Stomach smooth muscle (tissue), 2 donors: ENCODE results near the gene SLC4A7.

Source experiments
- H3K27ac ChIP-seq: one replicate; pipeline ENCODE4 v1.7.0; 2013; ENCODE audit warnings: mild to moderate bottlenecking, low read length, inconsistent platforms
- H3K27me3 ChIP-seq, 2 donors: one replicate each; pipeline ENCODE4 v1.7.0; 2013; ENCODE audit warnings: low read length in 2 of 2; ENCODE audit not compliant: insufficient read depth in 2 of 2, control insufficient read depth in 1 of 2
- H3K36me3 ChIP-seq, 2 donors: one replicate each; pipeline ENCODE4 v1.7.0; 2013; ENCODE audit warnings: low read length in 2 of 2; ENCODE audit not compliant: control insufficient read depth in 2 of 2, insufficient read depth in 2 of 2
- H3K4me1 ChIP-seq: one replicate; pipeline ENCODE4 v1.7.0; 2013; ENCODE audit warnings: low read length; ENCODE audit not compliant: control insufficient read depth, insufficient read depth
- H3K4me3 ChIP-seq, 2 donors: one replicate each; pipeline ENCODE4 v1.7.0; 2013; ENCODE audit warnings: low read length in 2 of 2
- H3K9ac ChIP-seq, 2 donors: one replicate each; pipeline ENCODE4 v1.7.0; 2013; ENCODE audit warnings: low read length in 2 of 2, mild to moderate bottlenecking in 1 of 2
- H3K9me3 ChIP-seq, 2 donors: one replicate each; pipeline ENCODE4 v1.7.0; 2013; ENCODE audit warnings: low read length in 2 of 2; ENCODE audit not compliant: control insufficient read depth in 2 of 2
- donor health status: healthy.
- donor health status: Pancreatic carcinoma.

Gene SLC4A7

GRCh38 chr3:27360113-27361078 lies 123.8 kb downstream of the SLC4A7 start:
- no peak overlapping the region for H3K27ac ChIP-seq
- H3K4me1 ChIP-seq = no peaks in the 10 kb centered on the region
- H3K4me3 ChIP-seq = no peak overlapping the region

GRCh38 chr3:27358372-27358771 lies 125.8 kb downstream of the SLC4A7 start:
- Histone ChIP-seq H3K4me1 (no peaks in the 10 kb centered on the region), H3K27ac (no peak overlapping the region), H3K27me3 (no peaks in the 10 kb centered on the region), H3K4me3 (no peak overlapping the region), H3K9me3 (no peaks in the 10 kb centered on the region), H3K36me3 (no peaks in the 10 kb centered on the region), H3K9ac (no peak overlapping the region)

More at GRCh38 chr3:27360113-27361078, 123.8 kb downstream of the SLC4A7 start:
- Histone ChIP-seq H3K27me3 (no peaks in the 10 kb centered on the region), H3K9me3 (no peaks in the 10 kb centered on the region), H3K9ac (no peak overlapping the region), H3K36me3 (no peaks in the 10 kb centered on the region)

GRCh38 chr3:27357665-27358258 lies 126.4 kb downstream of the SLC4A7 start:
- Histone ChIP-seq H3K27ac (no peak overlapping the region), H3K9me3 (no peaks in the 10 kb centered on the region), H3K27me3 (no peaks in the 10 kb centered on the region), H3K4me1 (no peaks in the 10 kb centered on the region), H3K4me3 (no peak overlapping the region), H3K36me3 (no peaks in the 10 kb centered on the region), H3K9ac (no peak overlapping the region)

- Histone ChIP-seq H3K4me1 (no peaks in the 10 kb centered on the region), H3K27ac (no peak overlapping the region)
These were observed 127.2 kb downstream of the SLC4A7 start for GRCh38 chr3:27356976-27357375.

GRCh38 chr3:27354588-27355203 lies 129.5 kb downstream of the SLC4A7 start:
- Histone ChIP-seq H3K4me1 (no peaks in the 10 kb centered on the region), H3K27me3 (no peaks in the 10 kb centered on the region), H3K27ac (no peak overlapping the region), H3K36me3 (no peaks in the 10 kb centered on the region), H3K4me3 (no peak overlapping the region), H3K9me3 (no peaks in the 10 kb centered on the region), H3K9ac (no peak overlapping the region)

More at GRCh38 chr3:27356976-27357375, 127.2 kb downstream of the SLC4A7 start:
- H3K4me3 ChIP-seq = no peak overlapping the region
- no peaks in the 10 kb centered on the region for H3K27me3 ChIP-seq
- no peaks in the 10 kb centered on the region for H3K36me3 ChIP-seq
- H3K9me3 ChIP-seq = no peaks in the 10 kb centered on the region
- no peak overlapping the region for H3K9ac ChIP-seq

GRCh38 chr3:27354161-27354560 lies 130.0 kb downstream of the SLC4A7 start:
- H3K27me3 ChIP-seq = no peaks in the 10 kb centered on the region
- H3K36me3 ChIP-seq = no peaks in the 10 kb centered on the region
- H3K4me3 ChIP-seq = no peak overlapping the region
- H3K9me3 ChIP-seq = no peaks in the 10 kb centered on the region
- H3K4me1 ChIP-seq = no peaks in the 10 kb centered on the region
- no peak overlapping the region for H3K9ac ChIP-seq
- no peak overlapping the region for H3K27ac ChIP-seq

GRCh38 chr3:27353221-27353620 lies 131.0 kb downstream of the SLC4A7 start:
- no peaks in the 10 kb centered on the region for H3K27me3 ChIP-seq
- H3K9me3 ChIP-seq = no peaks in the 10 kb centered on the region
- H3K9ac ChIP-seq = no peak overlapping the region
- no peak overlapping the region for H3K27ac ChIP-seq
- no peaks in the 10 kb centered on the region for H3K4me1 ChIP-seq
- no peak overlapping the region for H3K4me3 ChIP-seq
- no peaks in the 10 kb centered on the region for H3K36me3 ChIP-seq

- Histone ChIP-seq H3K9me3 (no peaks in the 10 kb centered on the region), H3K9ac (no peak overlapping the region), H3K27me3 (no peaks in the 10 kb centered on the region), H3K4me1 (no peaks in the 10 kb centered on the region), H3K4me3 (no peak overlapping the region), H3K27ac (no peak overlapping the region), H3K36me3 (no peaks in the 10 kb centered on the region)
These were observed 132.1 kb downstream of the SLC4A7 start for GRCh38 chr3:27352047-27352446.

GRCh38 chr3:27349832-27350231 lies 134.4 kb downstream of the SLC4A7 start:
- H3K4me3 ChIP-seq = no peak overlapping the region
- H3K36me3 ChIP-seq = no peaks in the 10 kb centered on the region
- no peaks in the 10 kb centered on the region for H3K4me1 ChIP-seq
- no peaks in the 10 kb centered on the region for H3K27me3 ChIP-seq
- no peak overlapping the region for H3K27ac ChIP-seq
- H3K9me3 ChIP-seq = no peaks in the 10 kb centered on the region
- no peak overlapping the region for H3K9ac ChIP-seq

GRCh38 chr3:27345959-27346865 lies 138.0 kb downstream of the SLC4A7 start:
- no peaks in the 10 kb centered on the region for H3K4me1 ChIP-seq
- no peak overlapping the region for H3K9ac ChIP-seq
- no peaks in the 10 kb centered on the region for H3K9me3 ChIP-seq
- no peak overlapping the region for H3K27ac ChIP-seq
- H3K27me3 ChIP-seq = no peaks in the 10 kb centered on the region
- no peaks in the 10 kb centered on the region for H3K36me3 ChIP-seq
- no peak overlapping the region for H3K4me3 ChIP-seq
